Astrocyte of the cerebellum (primary cell): ENCODE measurements around the gene MXRA7.

ENCODE experiments used
- DNase-seq: peaks from one replicate; pipeline ENCODE4 v3.0.0-alpha.2; 2011; ENCODE audit warnings: low read depth
- H3K4me3 ChIP-seq: 2 replicates; pipeline ENCODE4 v1.5.1; 2011; ENCODE audit warnings: mild to moderate bottlenecking, low read depth, low read length, moderate library complexity
- CTCF ChIP-seq: IDR thresholded peaks from 2 replicates; pipeline ENCODE4 v1.5.1; 2012; ENCODE audit warnings: low read length, low read depth, moderate library complexity, mild to moderate bottlenecking; ENCODE audit errors: missing control alignments
- in situ Hi-C: cut with HindIII; loops from 2 replicates; pipeline ENCODE4 v1.10.0; 2017; ENCODE audit warnings: low sequenced_read_pairs

The MXRA7 gene

GRCh38 chr17:76686538-76687297, 24.0 kb downstream of the MXRA7 start:
- H3K4me3 ChIP-seq = no peak overlapping the region
- in situ Hi-C loops = no loop called here
- TF ChIP-seq CTCF = no peak
- DNase-seq = no peak

- in situ Hi-C loops = no loop called here
- no peak overlapping the region for H3K4me3 ChIP-seq
- DNase-seq = no peak
- TF ChIP-seq CTCF = no peak
Observed at GRCh38 chr17:76685846-76686245, 24.9 kb downstream of the MXRA7 start.

- no peak overlapping the region for H3K4me3 ChIP-seq
- in situ Hi-C loops = no loop called here
- DNase-seq = no peak
- TF ChIP-seq CTCF = no peak
Observed at GRCh38 chr17:76685366-76685765, 25.4 kb downstream of the MXRA7 start.

- no peak overlapping the region for H3K4me3 ChIP-seq
- DNase-seq = no peak
- TF ChIP-seq CTCF = no peak
- in situ Hi-C loops = no loop called here
Observed at GRCh38 chr17:76684756-76685155, 26.0 kb downstream of the MXRA7 start.

DNA sequence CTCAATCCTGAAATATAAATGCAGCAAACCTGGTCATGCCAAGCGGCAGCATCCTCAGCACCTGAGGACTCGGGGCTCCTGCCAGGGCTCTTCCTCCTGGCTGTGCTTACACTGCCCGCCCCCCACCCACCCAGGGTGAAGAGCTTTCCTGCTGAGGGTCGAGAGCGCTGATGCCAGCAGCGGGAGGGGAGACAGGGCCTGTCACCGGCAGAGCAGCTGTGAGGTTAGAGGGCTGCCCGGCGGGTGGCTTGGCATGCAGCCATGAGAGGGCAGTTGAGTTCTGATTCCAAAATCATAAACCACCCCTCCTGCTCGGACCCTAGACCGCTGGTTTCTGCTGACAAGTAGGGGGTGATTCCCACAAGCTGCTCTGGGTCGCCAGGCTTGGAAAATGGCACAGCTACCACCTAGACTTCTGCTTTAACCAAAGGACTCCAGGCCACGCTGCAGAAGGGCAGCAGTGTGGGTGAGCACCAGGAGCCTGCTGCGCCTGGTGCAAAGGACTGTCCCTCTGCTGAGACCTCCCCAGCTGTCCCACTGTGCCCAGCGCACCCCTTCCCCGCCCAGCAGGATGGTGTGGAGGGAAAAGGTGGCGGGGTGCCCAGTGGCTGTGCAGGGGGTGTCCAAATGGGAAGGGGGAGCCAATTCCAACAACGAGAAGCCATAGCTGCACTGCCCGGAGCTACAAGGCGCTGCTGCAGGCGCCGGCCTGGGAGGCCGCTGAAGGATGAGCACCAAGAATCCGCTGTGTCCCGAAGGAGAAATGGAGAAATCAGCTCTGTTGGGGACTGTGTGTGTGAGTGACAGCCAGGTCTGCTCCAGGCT, 26.6 kb downstream of the MXRA7 start:
- in situ Hi-C loops = no loop called here
- no peak for DNase-seq
- no peak for TF ChIP-seq CTCF
- no peak overlapping the region for H3K4me3 ChIP-seq

- no peak for DNase-seq
- in situ Hi-C loops = no loop called here
- TF ChIP-seq CTCF = peak; percentile 4
- H3K4me3 ChIP-seq = no peak overlapping the region
Observed at GRCh38 chr17:76683011-76683755, 27.6 kb downstream of the MXRA7 start.
